ENCODE measurements around the gene COL13A1. TPM values are rescaled to one million over a fixed set of nuclear protein-coding genes. Genes with fewer than 3 reads are reported as not detected.

COL13A1 gene
- total RNA-seq, 1 experiment from 2014 or later, result 5.9 TPM

DNA sequence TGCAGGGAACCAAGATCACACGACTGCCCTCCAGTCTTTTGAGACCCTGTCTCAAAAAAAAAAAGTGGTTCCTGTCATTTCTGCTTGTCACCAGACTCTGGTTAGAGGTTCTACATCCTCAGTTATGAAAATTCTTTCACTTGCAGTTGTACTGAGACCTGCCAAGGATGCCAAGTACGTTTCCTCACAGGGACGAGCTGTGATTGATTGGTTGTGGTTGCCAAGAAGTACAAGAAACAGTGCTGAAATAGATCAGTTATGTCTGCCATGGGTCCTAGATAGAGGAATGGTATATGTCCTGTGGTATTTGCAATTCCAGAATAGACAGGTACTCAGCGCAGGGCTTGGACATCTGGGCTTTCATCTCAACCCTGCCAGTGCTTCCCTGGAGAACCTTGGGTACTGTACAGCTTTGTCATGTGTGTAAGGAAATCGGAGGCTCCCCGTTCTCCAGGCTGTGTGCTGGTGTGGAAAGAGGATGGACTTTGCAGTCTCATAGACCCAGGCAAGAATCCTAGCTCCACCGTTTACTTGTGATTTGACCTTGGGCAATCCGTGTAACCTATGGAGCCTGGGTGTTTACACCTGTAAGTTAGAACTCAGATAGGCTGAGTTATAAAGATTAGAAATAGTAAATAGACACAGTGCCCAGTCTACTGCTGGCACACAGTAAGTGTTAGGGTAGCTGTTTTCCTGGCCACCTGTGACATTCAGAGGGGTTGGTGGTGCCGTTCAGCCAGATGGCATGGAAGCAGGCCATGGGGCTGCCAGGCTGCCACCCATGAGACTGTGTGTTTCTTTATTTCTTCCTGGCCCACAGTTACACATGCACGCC is 53.0 kb downstream of the COL13A1 start:
- no peak overlapping the region for H3K4me2 ChIP-seq (ENCODE audit: low read length)
- H3K79me2 ChIP-seq (ENCODE audit: insufficient read depth, low read length), result no peaks in the 10 kb centered on the region
- H3K4me1 ChIP-seq (ENCODE audit: control insufficient read depth in 1 of 2, insufficient read depth in 2 of 2, low read length in 2 of 2), result peaks cover 0 to 8% of the 10 kb centered on the region in 2 experiments; a peak in 1 of 4 replicates
- no TSS peak for BruUV-seq (replicated peaks)
- DNase-seq (ENCODE audit: low read depth, low spot score) (no peak), ATAC-seq (no peak)
- CTCF ChIA-PET, result no interaction called here
- H3K27me3 ChIP-seq (ENCODE audit: insufficient read depth, low read length), result no peaks in the 10 kb centered on the region
- H4K20me1 ChIP-seq (ENCODE audit: insufficient read depth), result no peaks in the 10 kb centered on the region
- no peak overlapping the region for H3K9ac ChIP-seq (ENCODE audit: low read length)
- TF ChIP-seq CBX3 (IDR thresholded peaks at IDR 0.05; ENCODE audit: low read depth) (no peak), SP1 (IDR thresholded peaks at IDR 0.05; ENCODE audit: low read depth) (no peak), SIN3A (IDR thresholded peaks at IDR 0.05; ENCODE audit: low read depth) (no peak), FOSL1 (IDR thresholded peaks at IDR 0.05; ENCODE audit: low read depth) (no peak), EGR1 (IDR thresholded peaks at IDR 0.05; ENCODE audit: low read depth) (no peak), ZFX (IDR thresholded peaks at IDR 0.05) (no peak)
- TF ChIP-seq, protein P1, sequence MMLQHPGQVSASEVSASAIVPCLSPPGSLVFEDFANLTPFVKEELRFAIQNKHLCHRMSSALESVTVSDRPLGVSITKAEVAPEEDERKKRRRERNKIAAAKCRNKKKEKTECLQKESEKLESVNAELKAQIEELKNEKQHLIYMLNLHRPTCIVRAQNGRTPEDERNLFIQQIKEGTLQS (IDR thresholded peaks at IDR 0.05), result no peak
- H3K27ac ChIP-seq (ENCODE audit: low read depth, low read length), result no peak overlapping the region
- POLR2A ChIA-PET, result no interaction called here
- RAD21 ChIA-PET (ENCODE audit: low non-redundant PET in 1 of 2, low total read pairs in 2 of 2, uncharacterized antibody in 2 of 2, unreplicated experiment in 2 of 2), result no interaction called here
- H3K36me3 ChIP-seq (ENCODE audit: control insufficient read depth in 1 of 2, insufficient read depth in 2 of 2, low read length in 2 of 2), result no peaks in the 10 kb centered on the region
- intact Hi-C loops (cut with micrococcal nuclease), result no loop called here
- H2AFZ ChIP-seq (ENCODE audit: low read depth, low read length, poor library complexity, severe bottlenecking), result no peak overlapping the region
- no peak overlapping the region for H3K4me3 ChIP-seq (replicated peaks in 1 of 2; ENCODE audit: low read depth in 1 of 2, low read length in 2 of 2)
- H3K9me3 ChIP-seq (ENCODE audit: control insufficient read depth in 1 of 2, insufficient read depth in 1 of 2, low read depth in 1 of 2, low read length in 2 of 2), result no peaks in the 10 kb centered on the region
- no peaks in the 10 kb centered on the region for H3K9me2 ChIP-seq (ENCODE audit: insufficient read depth)

DNA sequence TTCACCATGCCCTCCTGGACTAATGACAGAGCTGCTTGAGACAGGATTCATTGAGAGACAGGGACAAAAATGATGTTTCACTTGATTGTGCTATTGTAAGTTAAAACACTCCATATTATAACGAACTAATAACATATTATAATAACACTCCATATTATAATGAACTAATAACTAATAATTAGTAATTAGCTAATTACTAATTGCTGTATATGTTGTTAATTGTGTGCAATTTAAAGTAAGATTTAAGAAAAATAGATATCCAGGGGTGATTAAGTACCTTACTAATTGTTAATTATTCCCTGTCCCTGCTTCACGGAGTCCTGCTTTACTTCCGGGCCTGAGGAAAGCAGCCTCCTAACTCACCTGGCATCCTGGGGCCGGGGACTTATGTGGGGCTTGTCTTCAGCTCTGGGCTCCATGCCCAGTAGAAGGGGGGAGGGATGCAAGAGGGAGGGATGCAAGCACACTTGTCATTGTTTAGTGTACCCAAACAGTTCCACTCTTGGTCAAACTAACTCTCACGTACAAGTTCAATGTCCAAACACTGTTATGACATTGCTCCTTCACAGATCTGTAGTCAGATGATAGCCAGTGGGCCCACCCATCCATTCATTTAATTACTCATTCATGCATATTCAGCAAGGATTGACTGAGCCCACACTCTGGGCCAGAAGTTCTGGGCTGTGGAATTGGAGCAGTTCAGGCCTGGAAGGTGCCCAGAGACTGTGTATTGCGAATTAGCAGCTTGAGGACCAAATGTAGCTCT is 53.8 kb downstream of the COL13A1 start:
- Histone ChIP-seq H3K9me3 (ENCODE audit: control insufficient read depth in 1 of 2, insufficient read depth in 1 of 2, low read depth in 1 of 2, low read length in 2 of 2) (no peaks in the 10 kb centered on the region), H3K4me3 (replicated peaks in 1 of 2; ENCODE audit: low read depth in 1 of 2, low read length in 2 of 2) (no peak overlapping the region), H3K4me1 (ENCODE audit: control insufficient read depth in 1 of 2, insufficient read depth in 2 of 2, low read length in 2 of 2) (peaks cover 0 to 10% of the 10 kb centered on the region in 2 experiments; a peak in 2 of 4 replicates), H3K4me2 (ENCODE audit: low read length) (no peak overlapping the region), H3K9me2 (ENCODE audit: insufficient read depth) (no peaks in the 10 kb centered on the region), H3K27me3 (ENCODE audit: insufficient read depth, low read length) (no peaks in the 10 kb centered on the region), H3K9ac (ENCODE audit: low read length) (no peak overlapping the region), H3K27ac (ENCODE audit: low read depth, low read length) (no peak overlapping the region), H4K20me1 (ENCODE audit: insufficient read depth) (no peaks in the 10 kb centered on the region), H3K36me3 (ENCODE audit: control insufficient read depth in 1 of 2, insufficient read depth in 2 of 2, low read length in 2 of 2) (no peaks in the 10 kb centered on the region), H2AFZ (ENCODE audit: low read depth, low read length, poor library complexity, severe bottlenecking) (no peak overlapping the region), H3K79me2 (ENCODE audit: insufficient read depth, low read length) (no peaks in the 10 kb centered on the region)
- POLR2A ChIA-PET, result no interaction called here
- RAD21 ChIA-PET (ENCODE audit: low non-redundant PET in 1 of 2, low total read pairs in 2 of 2, uncharacterized antibody in 2 of 2, unreplicated experiment in 2 of 2), result no interaction called here
- ATAC-seq (no peak), DNase-seq (ENCODE audit: low read depth, low spot score) (no peak)
- BruUV-seq (replicated peaks), result no TSS peak
- intact Hi-C loops (cut with micrococcal nuclease), result no loop called here
- CTCF ChIA-PET, result no interaction called here
- no peak for TF ChIP-seq FOSL1 (IDR thresholded peaks at IDR 0.05; ENCODE audit: low read depth)
- TF ChIP-seq TCF7L2 (IDR thresholded peaks at IDR 0.05; ENCODE audit: borderline replicate concordance, extremely low read depth, insufficient read depth, insufficient read length), result no peak
- no peak for TF ChIP-seq RAD21 (IDR thresholded peaks at IDR 0.05; ENCODE audit: low read depth)
- TF ChIP-seq, protein P2, sequence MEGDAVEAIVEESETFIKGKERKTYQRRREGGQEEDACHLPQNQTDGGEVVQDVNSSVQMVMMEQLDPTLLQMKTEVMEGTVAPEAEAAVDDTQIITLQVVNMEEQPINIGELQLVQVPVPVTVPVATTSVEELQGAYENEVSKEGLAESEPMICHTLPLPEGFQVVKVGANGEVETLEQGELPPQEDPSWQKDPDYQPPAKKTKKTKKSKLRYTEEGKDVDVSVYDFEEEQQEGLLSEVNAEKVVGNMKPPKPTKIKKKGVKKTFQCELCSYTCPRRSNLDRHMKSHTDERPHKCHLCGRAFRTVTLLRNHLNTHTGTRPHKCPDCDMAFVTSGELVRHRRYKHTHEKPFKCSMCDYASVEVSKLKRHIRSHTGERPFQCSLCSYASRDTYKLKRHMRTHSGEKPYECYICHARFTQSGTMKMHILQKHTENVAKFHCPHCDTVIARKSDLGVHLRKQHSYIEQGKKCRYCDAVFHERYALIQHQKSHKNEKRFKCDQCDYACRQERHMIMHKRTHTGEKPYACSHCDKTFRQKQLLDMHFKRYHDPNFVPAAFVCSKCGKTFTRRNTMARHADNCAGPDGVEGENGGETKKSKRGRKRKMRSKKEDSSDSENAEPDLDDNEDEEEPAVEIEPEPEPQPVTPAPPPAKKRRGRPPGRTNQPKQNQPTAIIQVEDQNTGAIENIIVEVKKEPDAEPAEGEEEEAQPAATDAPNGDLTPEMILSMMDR (IDR thresholded peaks at IDR 0.05 in 2 of 3, conservative IDR thresholded peaks at IDR 0.05 in 1 of 3; ENCODE audit: borderline replicate concordance in 1 of 3, insufficient read depth in 1 of 3, low read depth in 2 of 3, low read length in 2 of 3), result no peak
- no peak for TF ChIP-seq CBX3 (IDR thresholded peaks at IDR 0.05; ENCODE audit: low read depth)
- TF ChIP-seq EZH2phosphoT487 (IDR thresholded peaks at IDR 0.05; ENCODE audit: borderline replicate concordance), result no peak
- no peak for TF ChIP-seq ZFX (IDR thresholded peaks at IDR 0.05)
- TF ChIP-seq ZNF274 (IDR thresholded peaks at IDR 0.05; ENCODE audit: low read depth, low read length), result no peak
- TF ChIP-seq POLR2AphosphoS5 (IDR thresholded peaks at IDR 0.05; ENCODE audit: low read depth, low read length), result no peak
- TF ChIP-seq, protein P3, sequence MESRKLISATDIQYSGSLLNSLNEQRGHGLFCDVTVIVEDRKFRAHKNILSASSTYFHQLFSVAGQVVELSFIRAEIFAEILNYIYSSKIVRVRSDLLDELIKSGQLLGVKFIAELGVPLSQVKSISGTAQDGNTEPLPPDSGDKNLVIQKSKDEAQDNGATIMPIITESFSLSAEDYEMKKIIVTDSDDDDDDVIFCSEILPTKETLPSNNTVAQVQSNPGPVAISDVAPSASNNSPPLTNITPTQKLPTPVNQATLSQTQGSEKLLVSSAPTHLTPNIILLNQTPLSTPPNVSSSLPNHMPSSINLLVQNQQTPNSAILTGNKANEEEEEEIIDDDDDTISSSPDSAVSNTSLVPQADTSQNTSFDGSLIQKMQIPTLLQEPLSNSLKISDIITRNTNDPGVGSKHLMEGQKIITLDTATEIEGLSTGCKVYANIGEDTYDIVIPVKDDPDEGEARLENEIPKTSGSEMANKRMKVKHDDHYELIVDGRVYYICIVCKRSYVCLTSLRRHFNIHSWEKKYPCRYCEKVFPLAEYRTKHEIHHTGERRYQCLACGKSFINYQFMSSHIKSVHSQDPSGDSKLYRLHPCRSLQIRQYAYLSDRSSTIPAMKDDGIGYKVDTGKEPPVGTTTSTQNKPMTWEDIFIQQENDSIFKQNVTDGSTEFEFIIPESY (IDR thresholded peaks at IDR 0.05; ENCODE audit: extremely low read depth, insufficient replicate concordance, low read length), result no peak
- TF ChIP-seq SIN3A (IDR thresholded peaks at IDR 0.05; ENCODE audit: low read depth), result no peak
